GM18508 (cell line): ENCODE data around the gene FKBP6.
"Not testable (repeated sequence)": the region's sequence is repeated elsewhere in the genome, so short reads cannot be mapped to it uniquely, and the experiment has no call there.

Experiments used
- ATAC-seq: cut with Tn5 transposase; IDR thresholded peaks from one replicate; pipeline ENCODE4 v1.9.1; 2021; ENCODE audit warnings: moderate number of reproducible peaks; ENCODE audit not compliant: insufficient read depth, unreplicated experiment

The FKBP6 gene

GRCh38 chr7:73387221-73387828, 59.4 kb downstream of the FKBP6 start:
- no peak for ATAC-seq

GRCh38 chr7:73387908-73388414, 60.0 kb downstream of the FKBP6 start:
- no peak for ATAC-seq

- no peak for ATAC-seq
These were observed 63.4 kb downstream of the FKBP6 start for GRCh38 chr7:73391396-73391795.

GRCh38 chr7:73394422-73394821, 66.5 kb downstream of the FKBP6 start:
- ATAC-seq = no peak

GRCh38 chr7:73395538-73396503, 67.9 kb downstream of the FKBP6 start:
- ATAC-seq = no peak

GRCh38 chr7:73397521-73398281, 69.7 kb downstream of the FKBP6 start:
- no peak for ATAC-seq

GRCh38 chr7:73399185-73400050, 71.5 kb downstream of the FKBP6 start:
- not testable (repeated sequence) for ATAC-seq

GRCh38 chr7:73404860-73405259, 76.9 kb downstream of the FKBP6 start:
- ATAC-seq = not testable (repeated sequence)
